BJ (cell line): Measurements from ENCODE around the gene TGDS. TPM values are rescaled to one million over a fixed set of nuclear protein-coding genes. Genes with fewer than 3 reads are reported as not detected.

Experiments
- CTCF ChIA-PET: fragments of 350-600 bp; formaldehyde crosslinking; extraction: SDS; loops from one replicate; lab custom pipeline; 2021; ENCODE audit warnings: antibody characterized with exemption, inconsistent platforms; lab: Yijun Ruan, JAX
- POLR2A ChIA-PET: fragments of 300-600 bp; sonication (Branson Sonifier 250); formaldehyde crosslinking; extraction: SDS; loops from one replicate; lab custom pipeline; 2021; ENCODE audit warnings: antibody characterized with exemption; lab: Charles Lee
- DNase-seq: peaks from one replicate; pipeline ENCODE4 v3.0.0-alpha.2; 2011; ENCODE audit warnings: low read depth
- H3K27me3 ChIP-seq: 2 replicates; pipeline ENCODE4 v1.6.0; 2011; ENCODE audit warnings: low read length; ENCODE audit not compliant: control insufficient read depth, insufficient read depth
- H3K36me3 ChIP-seq: 2 replicates; pipeline ENCODE4 v1.5.1; 2011; ENCODE audit warnings: low read length; ENCODE audit not compliant: control insufficient read depth, insufficient read depth
- H3K4me3 ChIP-seq: 2 replicates; pipeline ENCODE4 v1.5.1; 2011; ENCODE audit warnings: low read depth, mild to moderate bottlenecking, control low read depth, low read length
- polyA plus RNA-seq: library from polyadenylated mRNA; depleted of rRNA; stranded (reverse); fragments of >200 nt; gene quantifications from 2 replicates; pipeline ENCODE4 v1.2.3, GENCODE V29; 2011
- TF ChIP-seq, protein P1 (sequence below): IDR thresholded peaks from 2 replicates; pipeline ENCODE4 v1.5.1; 2011; ENCODE audit warnings: low read depth, mild to moderate bottlenecking, control low read depth, inconsistent platforms, low read length, moderate library complexity; ENCODE audit not compliant: insufficient read depth

The TGDS gene
- polyA plus RNA-seq, 1 experiment = 5.9 TPM

GRCh38 chr13:94599877-94600276 lies 3.9 kb upstream of the TGDS start:
- Histone ChIP-seq H3K27me3 (no peaks in the 10 kb centered on the region), H3K36me3 (no peaks in the 10 kb centered on the region), H3K4me3 (no peak overlapping the region)
- ChIA-PET CTCF (no interaction called here), POLR2A (no interaction called here)
- no peak for DNase-seq
- TF ChIP-seq, protein P1, sequence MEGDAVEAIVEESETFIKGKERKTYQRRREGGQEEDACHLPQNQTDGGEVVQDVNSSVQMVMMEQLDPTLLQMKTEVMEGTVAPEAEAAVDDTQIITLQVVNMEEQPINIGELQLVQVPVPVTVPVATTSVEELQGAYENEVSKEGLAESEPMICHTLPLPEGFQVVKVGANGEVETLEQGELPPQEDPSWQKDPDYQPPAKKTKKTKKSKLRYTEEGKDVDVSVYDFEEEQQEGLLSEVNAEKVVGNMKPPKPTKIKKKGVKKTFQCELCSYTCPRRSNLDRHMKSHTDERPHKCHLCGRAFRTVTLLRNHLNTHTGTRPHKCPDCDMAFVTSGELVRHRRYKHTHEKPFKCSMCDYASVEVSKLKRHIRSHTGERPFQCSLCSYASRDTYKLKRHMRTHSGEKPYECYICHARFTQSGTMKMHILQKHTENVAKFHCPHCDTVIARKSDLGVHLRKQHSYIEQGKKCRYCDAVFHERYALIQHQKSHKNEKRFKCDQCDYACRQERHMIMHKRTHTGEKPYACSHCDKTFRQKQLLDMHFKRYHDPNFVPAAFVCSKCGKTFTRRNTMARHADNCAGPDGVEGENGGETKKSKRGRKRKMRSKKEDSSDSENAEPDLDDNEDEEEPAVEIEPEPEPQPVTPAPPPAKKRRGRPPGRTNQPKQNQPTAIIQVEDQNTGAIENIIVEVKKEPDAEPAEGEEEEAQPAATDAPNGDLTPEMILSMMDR = no peak

DNA sequence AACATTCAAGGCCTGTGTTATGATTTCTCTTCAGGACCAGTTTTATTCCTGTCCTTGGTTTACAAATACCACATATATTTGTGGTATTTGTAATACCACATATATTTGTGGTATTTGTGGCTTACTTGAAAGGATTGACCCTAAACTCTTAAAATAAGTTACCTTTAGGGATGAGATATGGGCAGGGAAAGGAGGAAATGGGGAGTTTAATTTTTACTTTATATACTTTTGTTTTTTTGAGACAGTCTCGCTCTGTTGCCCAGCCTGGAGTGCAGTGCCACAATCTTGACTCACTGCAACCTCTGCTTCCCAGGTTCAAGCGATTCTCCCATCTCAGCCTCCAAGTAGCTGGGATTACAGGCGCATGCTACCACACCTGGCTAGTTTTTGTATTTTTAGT lies 2.3 kb upstream of the TGDS start:
- TF ChIP-seq, protein P1 = no peak
- Histone ChIP-seq H3K4me3 (no peak overlapping the region), H3K27me3 (no peaks in the 10 kb centered on the region), H3K36me3 (no peaks in the 10 kb centered on the region)
- ChIA-PET POLR2A (no interaction called here), CTCF (no interaction called here)
- no peak for DNase-seq

DNA sequence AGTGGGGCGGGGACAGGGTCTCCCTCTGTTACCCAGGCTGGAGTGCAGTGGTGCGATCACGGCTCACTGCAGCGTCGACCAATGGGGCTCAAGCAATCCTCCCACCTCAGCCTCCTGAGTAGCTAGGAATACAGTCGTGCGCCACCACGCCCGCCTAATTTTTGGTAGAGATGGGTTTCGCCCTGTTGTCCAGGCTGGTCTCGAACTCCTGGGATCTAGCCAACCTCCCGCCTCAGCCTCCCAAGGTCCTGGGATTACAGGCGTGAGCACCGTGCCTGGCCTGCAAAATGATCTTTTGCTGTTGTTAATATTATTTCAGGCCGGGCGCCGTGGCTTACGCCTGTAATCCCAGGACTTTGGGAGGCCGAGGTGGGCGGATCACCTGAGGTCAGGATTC lies 621 bp upstream of the TGDS start:
- no peak for DNase-seq
- no peaks in the 10 kb centered on the region for H3K27me3 ChIP-seq
- no peaks in the 10 kb centered on the region for H3K36me3 ChIP-seq
- ChIA-PET CTCF (interaction anchor here (0.7 to 1.6 kb wide), 2 partner anchors 23 to 1019 kb away, joined by 3 to 8 read pairs; no protein-coding TSS in a partner anchor), POLR2A (interaction anchor here (0.5 to 0.6 kb wide), 2 partner anchors 47 to 552 kb away, joined by 3 to 6 read pairs; no protein-coding TSS in a partner anchor)
- TF ChIP-seq, protein P1 = no peak
- peak overlapping the region; percentile 64 for H3K4me3 ChIP-seq

GRCh38 chr13:94595001-94595949 lies 677 bp downstream of the TGDS start:
- peak overlapping the region; percentile 64 for H3K4me3 ChIP-seq
- H3K36me3 ChIP-seq = no peaks in the 10 kb centered on the region

DNA sequence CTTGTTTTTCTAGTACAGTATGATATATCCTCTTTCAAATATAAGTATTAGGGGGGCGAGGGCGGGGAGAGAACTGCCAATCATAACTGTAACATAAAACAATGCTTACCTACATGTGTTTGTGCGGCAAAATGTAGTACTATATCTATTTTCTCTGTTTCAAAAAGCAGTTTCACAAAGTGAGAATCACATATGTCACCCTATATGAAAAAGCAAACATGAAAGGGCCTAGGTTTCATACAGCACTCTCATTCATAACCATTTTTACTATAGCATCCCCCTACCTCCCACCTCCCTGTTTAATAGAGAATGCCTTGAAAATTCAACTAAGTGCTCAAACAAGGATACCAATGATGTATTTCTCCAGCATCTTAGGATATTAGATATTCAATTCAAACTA lies 5.2 kb downstream of the TGDS start:
- H3K4me3 ChIP-seq = no peak overlapping the region

More at GRCh38 chr13:94595001-94595949, 677 bp downstream of the TGDS start:
- no peak for DNase-seq
- CTCF ChIA-PET = interaction anchor here (1.0 to 1.6 kb wide), 3 partner anchors 24 to 160 kb away, joined by 3 to 8 read pairs (median 3); no protein-coding TSS in a partner anchor
- no peaks in the 10 kb centered on the region for H3K27me3 ChIP-seq
- TF ChIP-seq, protein P1 = no peak
- POLR2A ChIA-PET = interaction anchor here (0.5 kb wide), 1 partner anchor 23 kb away, joined by 3 read pairs; no protein-coding TSS in a partner anchor

More for the DNA sequence above, 5.2 kb downstream of the TGDS start:
- Histone ChIP-seq H3K36me3 (no peaks in the 10 kb centered on the region), H3K27me3 (no peaks in the 10 kb centered on the region)
- DNase-seq = no peak
- ChIA-PET POLR2A (no interaction called here), CTCF (no interaction called here)
- TF ChIP-seq, protein P1 = no peak
